GM18517 (cell line): ENCODE data around the gene PRAMEF2.
"Not testable (repeated sequence)": the region's sequence is repeated elsewhere in the genome, so short reads cannot be mapped to it uniquely, and the experiment has no call there.

Experiments used
- ATAC-seq: cut with Tn5 transposase; IDR thresholded peaks from one replicate; pipeline ENCODE4 v1.9.1; 2021; ENCODE audit warnings: mild to moderate bottlenecking, moderate library complexity; ENCODE audit not compliant: unreplicated experiment

The PRAMEF2 gene

DNA sequence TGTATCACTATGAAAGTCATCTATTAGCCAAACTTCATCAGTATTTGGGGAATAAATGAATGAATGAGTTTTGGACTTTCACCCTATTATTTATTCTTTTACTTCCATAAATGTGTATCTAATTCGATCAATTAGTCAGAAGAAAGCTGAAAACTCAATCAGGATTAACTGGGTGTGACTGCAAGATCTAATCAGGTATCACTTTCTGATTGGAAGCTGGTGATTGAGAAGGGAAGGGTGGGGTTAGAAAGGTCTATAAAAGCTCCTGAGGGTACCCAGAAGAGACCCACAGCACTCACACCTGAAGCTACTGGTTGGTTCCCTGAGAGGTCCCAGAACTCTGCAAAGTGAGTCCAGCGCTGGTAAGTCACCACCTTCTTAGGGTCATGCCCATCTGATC is at the start of gene PRAMEF2:
Gene PRAMEF2 (plus strand): TSS at position 301 of the 400 bp plus-strand sequence. CDS start 1,924 bp downstream, outside the sequence.
- ATAC-seq, result not testable (repeated sequence)

DNA sequence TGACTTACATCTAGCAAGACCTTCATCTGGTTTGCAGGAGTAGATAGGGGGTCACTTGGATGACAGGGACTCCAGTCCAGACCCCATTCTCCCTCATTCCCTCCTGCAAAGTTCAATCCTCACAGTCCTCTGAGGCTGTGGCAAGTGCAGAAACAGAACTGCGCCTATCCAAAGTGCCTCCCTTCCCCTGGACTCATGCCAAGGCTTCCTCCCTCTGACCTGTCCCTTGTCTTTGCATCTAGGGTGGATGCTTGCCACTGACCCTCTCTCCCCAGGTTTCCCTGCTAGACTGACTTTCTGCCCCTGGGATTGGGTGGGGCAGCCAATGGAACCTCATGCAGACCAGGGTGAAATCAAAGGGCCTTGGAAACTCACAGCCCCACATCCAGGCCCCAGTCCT is 47.0 kb upstream of the PRAMEF2 start:
- ATAC-seq, result no peak

DNA sequence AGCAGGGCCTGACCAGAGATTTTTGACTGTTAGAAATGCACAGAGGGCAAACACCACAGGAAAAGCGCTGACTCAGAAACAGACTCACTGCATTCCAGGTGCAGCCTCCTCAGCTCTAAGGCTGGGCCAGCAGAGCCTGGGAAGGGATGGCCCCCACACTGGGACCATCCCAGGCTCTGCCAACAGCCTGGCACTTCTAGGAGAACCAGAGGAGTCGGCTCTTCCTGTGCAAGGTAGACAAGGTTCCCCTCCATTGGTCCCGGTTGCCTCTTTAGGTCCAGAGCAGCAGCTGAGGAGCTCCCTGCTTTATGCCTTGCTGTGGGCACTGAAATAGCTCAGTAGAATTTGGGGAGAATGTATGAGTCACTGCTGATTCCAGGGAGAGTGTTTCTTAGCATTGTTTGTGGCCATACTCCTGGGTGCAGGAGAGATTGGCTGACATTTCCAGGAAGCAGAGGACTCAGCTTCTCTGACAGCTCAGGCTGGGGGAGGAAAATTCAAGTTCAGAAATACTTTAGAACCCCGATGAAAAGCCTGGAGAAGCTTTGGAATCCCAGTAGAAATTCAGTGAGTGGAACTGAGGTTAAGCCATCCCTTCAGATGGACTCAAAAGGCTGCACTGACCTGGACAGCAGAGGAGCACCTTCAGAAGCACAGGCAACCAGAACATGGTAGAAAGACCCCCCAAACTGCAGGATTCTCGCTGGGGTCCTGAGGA is 46.0 kb upstream of the PRAMEF2 start:
- ATAC-seq, result no peak

GRCh38 chr1:12811409-12811784 is 45.5 kb upstream of the PRAMEF2 start:
- ATAC-seq, result no peak

DNA sequence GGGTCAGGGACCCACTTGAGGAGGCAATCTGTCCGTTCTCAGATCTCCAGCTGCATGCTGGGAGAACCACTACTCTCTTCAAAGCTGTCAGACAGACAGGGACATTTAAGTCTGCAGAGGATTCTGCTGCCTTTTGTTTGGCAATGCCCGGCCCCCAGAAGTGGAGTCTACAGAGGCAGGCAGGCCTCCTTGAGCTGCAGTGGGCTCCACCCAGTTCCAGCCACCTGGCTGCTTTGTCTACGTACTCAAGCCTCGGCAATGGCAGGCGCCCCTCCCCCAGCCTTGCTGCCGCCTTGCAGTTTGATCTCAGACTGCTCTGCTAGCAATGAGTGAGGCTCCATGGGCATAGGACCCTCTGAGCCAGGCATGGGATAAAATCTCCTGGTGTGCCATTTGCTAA is 37.8 kb upstream of the PRAMEF2 start:
- not testable (repeated sequence) for ATAC-seq

- not testable (repeated sequence) for ATAC-seq
Measured at GRCh38 chr1:12831310-12831709, 25.6 kb upstream of the PRAMEF2 start, which contains the start of gene PRAMEF11. PRAMEF11 (minus strand) TSS chr1:12831410; CDS start chr1:12828789, 2,621 bp downstream.

DNA sequence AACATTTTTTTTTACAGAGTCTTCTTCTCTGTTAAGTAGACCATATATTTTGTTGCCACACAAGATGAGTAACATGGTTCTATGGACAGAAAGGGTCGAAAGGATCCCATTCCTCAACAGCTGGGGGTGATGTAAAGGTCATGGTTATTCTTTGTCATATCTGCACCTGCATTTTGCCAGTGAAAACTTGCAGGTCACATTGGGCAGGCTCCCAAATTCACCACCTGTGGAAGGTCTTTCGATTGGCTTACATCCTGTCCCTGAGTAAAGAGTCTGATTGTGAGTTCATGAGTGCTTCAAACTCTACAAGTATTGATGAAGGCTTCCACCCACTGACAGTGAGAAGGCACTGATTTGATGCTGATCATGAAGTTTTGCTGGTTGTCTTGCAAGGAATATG is 23.6 kb upstream of the PRAMEF2 start:
- not testable (repeated sequence) for ATAC-seq

DNA sequence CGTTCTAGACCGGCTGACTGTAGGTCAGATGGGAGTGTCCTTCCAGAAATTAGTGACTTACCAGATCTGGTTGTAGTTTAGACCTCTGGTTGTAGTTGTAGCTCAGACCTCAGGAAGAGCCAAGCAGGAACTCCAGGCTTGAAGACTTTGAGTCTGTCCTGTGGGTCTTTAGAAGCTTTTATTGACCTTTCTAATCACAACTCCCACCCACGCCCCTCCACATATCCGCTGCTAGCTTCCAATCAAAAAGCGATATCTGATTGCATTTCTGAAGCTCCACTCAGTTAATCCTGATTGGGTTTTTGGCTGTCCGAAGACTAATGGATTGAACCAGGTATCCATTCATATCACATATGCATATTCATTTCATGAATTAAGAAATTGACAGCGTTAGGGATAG is 8.3 kb upstream of the PRAMEF2 start, which contains the start of gene HNRNPCL1:
Gene HNRNPCL1 (minus strand): TSS at position 101 of the 400 bp plus-strand sequence. CDS start 431 bp downstream, outside the sequence.
- ATAC-seq, result not testable (repeated sequence)

DNA sequence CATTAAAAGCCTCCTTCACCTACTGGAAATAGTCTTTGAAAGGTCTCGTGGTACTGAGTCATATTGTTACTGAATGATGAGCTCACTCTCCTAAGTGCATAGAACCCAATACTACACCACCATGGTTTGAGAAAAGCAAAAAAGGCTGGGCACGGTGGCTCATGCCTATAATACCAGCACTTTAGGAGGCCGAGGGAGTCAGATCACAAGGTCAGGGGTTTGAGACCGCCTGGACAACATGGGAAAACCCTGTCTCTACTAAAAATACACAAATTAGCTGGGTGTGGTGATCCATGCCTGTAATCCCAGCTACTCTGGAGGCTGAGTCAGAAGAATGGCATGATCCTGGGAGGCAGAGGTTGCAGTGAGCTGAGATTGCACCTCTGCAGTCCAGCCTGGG is 5.1 kb upstream of the PRAMEF2 start:
- no peak for ATAC-seq

DNA sequence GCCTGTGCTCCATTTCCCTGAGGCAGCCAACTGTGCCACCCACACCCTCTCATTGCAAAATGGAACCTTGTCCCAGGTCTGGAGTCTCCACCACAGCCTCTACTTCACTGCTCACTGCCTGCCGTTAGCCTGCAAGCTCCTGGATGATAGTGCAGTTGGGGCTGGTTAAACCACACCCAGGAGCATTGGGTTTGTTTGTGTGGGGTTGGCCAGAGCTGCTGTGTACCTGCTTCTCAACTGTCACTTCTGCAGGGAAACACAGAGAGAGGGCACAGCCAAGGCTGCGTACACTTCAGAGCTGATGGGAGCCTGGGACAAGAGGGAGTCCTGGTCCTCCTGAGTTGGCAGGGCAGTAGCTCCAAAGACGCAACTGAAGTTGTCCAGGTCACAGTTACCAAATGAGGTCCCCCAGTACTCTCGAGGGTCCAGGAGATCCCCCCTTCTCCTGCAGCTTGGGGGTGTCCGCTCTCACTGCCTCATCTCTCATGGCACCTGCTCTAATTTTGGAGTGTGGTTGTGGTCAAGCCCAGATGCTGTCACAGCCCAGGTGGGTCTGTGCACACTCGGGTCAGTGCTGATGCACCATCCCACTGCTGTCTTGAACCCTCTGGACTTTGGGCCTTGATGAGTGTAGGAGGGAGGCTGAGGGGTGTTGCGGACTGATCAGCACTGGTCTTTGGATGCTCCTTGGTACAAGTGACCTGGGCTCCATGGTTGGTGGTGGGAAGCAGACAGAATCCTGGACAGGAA is 6.4 kb downstream of the PRAMEF2 start:
- ATAC-seq, result not testable (repeated sequence)

DNA sequence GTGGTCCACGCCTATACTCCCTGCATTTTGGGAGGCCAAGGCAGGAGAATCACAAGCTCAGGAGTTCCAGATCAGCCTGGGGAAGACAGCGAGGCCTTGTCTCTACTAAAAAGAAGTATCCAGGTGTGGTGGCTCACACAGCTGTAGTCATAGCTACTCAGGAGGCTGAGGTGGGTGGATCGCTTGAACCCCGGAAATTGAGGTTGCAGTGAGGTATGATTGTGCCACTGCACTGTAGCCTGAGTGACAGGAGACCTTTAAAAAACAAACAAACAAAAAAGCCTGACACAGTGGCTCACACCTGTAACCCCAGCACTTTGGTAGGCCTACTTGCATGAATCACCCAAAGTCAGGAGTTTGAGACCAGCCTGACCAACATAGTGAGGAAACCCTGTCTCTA is 21.6 kb downstream of the PRAMEF2 start:
- ATAC-seq, result not testable (repeated sequence)

- not testable (repeated sequence) for ATAC-seq
Measured at GRCh38 chr1:12886101-12886500, 29.2 kb downstream of the PRAMEF2 start, which contains the start of gene PRAMEF4. PRAMEF4 (minus strand) TSS chr1:12886201; CDS start chr1:12883394, 2,807 bp downstream.

DNA sequence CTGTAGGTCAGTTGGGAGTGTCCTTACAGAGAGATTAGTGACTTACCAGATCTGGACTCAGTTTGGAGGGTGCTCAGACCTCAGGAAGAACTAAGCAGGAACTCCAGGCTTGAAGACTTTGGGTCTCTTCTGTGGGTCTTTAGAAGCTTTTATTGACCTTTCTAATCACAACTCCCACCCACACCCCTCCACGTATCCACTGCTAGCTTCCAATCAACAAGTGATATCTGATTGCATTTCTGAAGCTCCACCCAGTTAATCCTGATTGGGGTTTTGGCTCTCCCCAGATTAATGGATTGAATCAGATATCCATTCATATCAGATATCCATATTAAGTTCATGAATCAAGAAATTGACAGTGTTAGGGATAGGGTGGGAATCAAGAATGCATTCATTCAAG is 41.3 kb downstream of the PRAMEF2 start, which contains the start of gene PRAMEF10:
Gene PRAMEF10 (minus strand): TSS at position 101 of the 400 bp plus-strand sequence. CDS start 2,423 bp downstream, outside the sequence.
- ATAC-seq, result not testable (repeated sequence)

DNA sequence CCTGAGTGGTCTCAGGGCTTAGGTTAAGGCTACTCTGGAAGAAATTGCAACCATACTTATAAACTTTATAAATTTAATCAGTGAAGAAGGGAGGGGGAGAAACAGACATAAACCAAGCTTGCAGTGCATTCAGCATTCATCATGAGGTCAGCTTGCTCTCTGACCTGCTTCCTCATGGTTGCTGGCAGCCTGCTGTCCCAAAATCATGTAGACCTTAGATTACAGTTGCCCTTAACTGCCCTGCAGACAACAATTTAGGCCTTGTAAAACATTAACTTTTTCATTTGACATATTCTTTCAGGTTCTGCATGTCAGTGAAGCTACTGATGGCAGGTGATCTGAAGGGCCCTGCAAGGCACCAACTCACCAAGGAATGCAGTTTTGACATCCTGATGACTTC is 42.3 kb downstream of the PRAMEF2 start:
- ATAC-seq, result not testable (repeated sequence)

DNA sequence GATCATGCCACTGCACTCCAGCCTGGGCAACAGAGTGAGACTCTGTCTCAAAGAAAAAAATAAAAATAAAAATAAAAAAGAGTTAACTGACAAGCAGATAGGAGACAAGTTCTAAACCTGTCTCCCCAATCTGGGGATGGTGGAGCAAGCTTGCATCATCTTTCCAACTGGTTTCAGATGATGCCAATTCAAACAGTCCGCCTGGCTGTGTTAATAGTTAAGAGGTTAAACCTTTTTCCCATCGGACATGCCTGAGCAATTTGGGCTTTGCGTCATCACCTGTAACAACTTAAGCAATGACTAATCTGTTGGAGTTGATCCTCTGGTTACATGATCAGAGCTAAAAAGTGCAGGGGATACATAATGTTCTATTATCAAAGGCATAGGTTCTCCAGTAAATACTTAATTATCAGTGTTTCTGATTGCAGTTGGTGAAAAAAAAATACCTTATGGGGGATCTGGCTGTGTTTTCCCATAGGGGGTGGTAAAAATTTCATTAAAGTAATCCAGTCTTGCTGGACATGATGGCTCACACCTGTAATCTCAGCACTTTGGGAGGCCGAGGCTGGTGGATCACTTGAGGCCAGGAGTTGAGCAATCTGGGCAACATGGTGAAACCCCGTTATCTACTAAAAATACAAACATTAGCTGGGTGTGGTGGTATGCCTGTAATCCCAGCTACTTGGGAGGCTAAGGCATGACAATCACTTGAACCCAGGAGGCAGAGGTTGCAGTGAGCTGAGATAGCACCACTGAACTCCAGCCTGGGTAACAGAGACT is 47.1 kb downstream of the PRAMEF2 start:
- not testable (repeated sequence) for ATAC-seq
